Measurements from ENCODE around the gene GATAD2B.
"Not testable (repeated sequence)": the region's sequence is repeated elsewhere in the genome, so short reads cannot be mapped to it uniquely, and the experiment has no call there.

Gene GATAD2B

GRCh38 chr1:153929426-153929825 lies 6.7 kb upstream of the GATAD2B start:
- DNase-seq, result no peak

- no peak for DNase-seq
These were observed 6.1 kb upstream of the GATAD2B start for GRCh38 chr1:153928791-153929341.

- DNase-seq, result no peak
These were observed 5.5 kb upstream of the GATAD2B start for GRCh38 chr1:153928245-153928644.

GRCh38 chr1:153926405-153926804 lies 3.6 kb upstream of the GATAD2B start:
- DNase-seq, result no peak

GRCh38 chr1:153922076-153922971 lies 448 bp downstream of the GATAD2B start:
- peak; percentile 59 for DNase-seq

- DNase-seq, result no peak
These were observed 1.0 kb downstream of the GATAD2B start for GRCh38 chr1:153921803-153922075.

- no peak for DNase-seq
These were observed 1.5 kb downstream of the GATAD2B start for GRCh38 chr1:153921080-153921802.

- no peak for DNase-seq
These were observed 2.6 kb downstream of the GATAD2B start for GRCh38 chr1:153919876-153920852.

- DNase-seq, result no peak
These were observed 6.5 kb downstream of the GATAD2B start for GRCh38 chr1:153916297-153916696.

DNA sequence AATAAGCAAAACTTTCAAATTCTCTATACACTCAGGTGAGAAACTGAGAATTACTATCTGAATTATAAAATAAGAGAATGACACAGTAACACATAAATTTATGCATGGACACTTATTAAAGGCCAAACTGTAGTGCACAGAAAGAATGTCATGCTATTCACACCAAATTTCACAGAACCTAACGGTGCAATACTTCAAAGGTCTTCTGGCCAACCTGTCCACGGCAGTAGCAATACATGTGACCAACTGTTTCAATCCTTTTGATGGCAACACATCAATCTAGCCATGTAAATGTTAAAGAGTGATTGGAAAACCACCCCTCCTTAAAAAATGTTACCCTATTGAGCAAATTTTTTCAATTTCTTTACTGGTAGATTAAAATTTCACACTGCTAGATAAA lies 10.4 kb downstream of the GATAD2B start:
- DNase-seq, result no peak

GRCh38 chr1:153910560-153910959 lies 12.2 kb downstream of the GATAD2B start:
- not testable (repeated sequence) for DNase-seq

GRCh38 chr1:153908071-153908470 lies 14.7 kb downstream of the GATAD2B start:
- no peak for DNase-seq

- no peak for DNase-seq
These were observed 15.6 kb downstream of the GATAD2B start for GRCh38 chr1:153907134-153907533.

GRCh38 chr1:153906396-153906795 lies 16.4 kb downstream of the GATAD2B start:
- no peak for DNase-seq

GRCh38 chr1:153905908-153906307 lies 16.9 kb downstream of the GATAD2B start:
- not testable (repeated sequence) for DNase-seq

GRCh38 chr1:153903841-153904455 lies 18.8 kb downstream of the GATAD2B start:
- DNase-seq, result no peak

DNA sequence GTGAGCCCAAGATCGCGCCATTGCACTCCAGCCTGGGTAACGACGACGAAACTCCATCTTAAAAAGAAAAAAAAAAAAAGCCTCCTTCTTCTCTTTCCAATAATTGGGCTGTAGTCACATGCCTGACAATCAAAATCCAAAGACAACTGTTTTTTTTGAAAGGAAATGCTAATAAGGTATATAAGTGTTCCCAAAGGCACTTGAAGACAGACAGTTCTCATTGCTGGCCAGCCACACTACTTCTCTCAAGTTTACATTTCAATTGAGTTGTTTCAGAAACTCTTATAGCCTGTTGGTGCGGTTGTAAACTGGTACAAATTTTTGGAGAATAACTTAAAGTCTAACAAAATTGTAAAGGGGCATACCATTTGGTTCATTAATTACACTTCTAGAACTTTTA lies 23.3 kb downstream of the GATAD2B start:
- DNase-seq, result no peak

GRCh38 chr1:153895866-153896265 lies 26.9 kb downstream of the GATAD2B start:
- DNase-seq, result not testable (repeated sequence)

DNA sequence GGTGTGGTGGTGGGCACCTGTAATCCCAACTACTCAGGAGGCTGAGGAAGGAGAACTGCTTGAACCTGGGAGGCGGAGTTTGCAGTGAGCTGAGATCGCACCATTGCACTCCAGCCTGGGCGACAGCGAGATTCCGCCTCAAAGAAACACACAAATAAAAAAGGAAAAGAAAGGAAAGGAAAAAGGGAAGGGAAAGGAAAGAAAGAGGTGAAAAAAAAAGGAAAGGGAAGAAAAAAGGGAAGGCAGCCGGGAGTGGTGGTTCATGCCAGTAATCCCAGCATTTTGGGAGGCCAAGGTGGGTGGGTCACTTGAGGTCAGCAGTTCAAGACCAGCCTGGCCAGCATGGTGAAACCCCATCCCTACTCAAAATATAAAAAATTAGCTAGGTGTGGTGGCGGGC lies 31.7 kb downstream of the GATAD2B start:
- not testable (repeated sequence) for DNase-seq

GRCh38 chr1:153888533-153888932 lies 34.2 kb downstream of the GATAD2B start:
- no peak for DNase-seq

DNA sequence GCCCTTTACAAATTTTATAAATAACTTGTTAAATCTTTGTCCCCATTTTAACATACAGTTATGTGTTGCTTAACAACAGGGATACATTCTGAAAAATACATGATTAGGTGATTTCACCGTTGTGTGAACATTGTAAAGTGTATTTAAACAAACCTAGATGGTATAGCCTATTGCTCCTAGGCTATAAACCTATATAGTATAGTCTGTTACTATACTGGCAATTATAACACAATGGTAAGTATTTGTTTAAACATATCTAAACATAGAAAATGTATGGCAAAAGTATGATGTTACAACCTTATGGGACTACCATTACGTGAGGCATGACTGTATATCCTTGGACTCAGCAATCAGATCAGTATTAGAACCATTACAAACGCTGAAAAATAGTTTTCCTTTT lies 36.6 kb downstream of the GATAD2B start:
- no peak for DNase-seq

- DNase-seq, result no peak
These were observed 39.5 kb downstream of the GATAD2B start for GRCh38 chr1:153883223-153883622.
